GM21515 (cell line): ENCODE results near the gene RELT.
"Not testable (repeated sequence)": the region's sequence is repeated elsewhere in the genome, so short reads cannot be mapped to it uniquely, and the experiment has no call there.

Experiments used
- ATAC-seq: cut with Tn5 transposase; IDR thresholded peaks from one replicate; pipeline ENCODE4 v1.9.1; 2021; ENCODE audit not compliant: unreplicated experiment

The RELT gene

GRCh38 chr11:73428227-73428626 is 52.0 kb downstream of the RELT start:
- ATAC-seq, result no peak

- no peak for ATAC-seq
Measured at GRCh38 chr11:73428699-73429098, 52.5 kb downstream of the RELT start.

GRCh38 chr11:73429121-73429750 is 53.0 kb downstream of the RELT start:
- ATAC-seq, result no peak

GRCh38 chr11:73430326-73430725 is 54.1 kb downstream of the RELT start:
- no peak for ATAC-seq

GRCh38 chr11:73431396-73431795 is 55.2 kb downstream of the RELT start:
- ATAC-seq, result no peak

DNA sequence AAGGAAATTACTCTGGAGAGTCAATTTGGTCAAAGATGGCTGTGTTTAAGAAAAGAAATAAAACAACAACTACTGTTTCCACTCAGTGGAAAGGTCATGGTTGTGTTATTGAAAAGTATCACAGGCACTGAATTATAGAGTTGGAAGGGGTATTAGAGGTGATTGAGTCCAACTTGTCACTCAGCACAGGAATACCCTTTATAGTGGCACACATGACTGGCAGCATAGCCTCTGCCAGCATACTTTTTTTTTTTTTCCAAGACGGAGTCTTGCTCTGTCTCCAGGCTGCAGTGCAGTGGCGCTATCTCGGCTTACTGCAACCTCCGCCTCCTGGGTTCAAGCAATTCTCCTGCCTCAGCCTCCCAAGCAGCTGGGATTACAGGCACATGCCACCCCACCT is 60.7 kb downstream of the RELT start:
- not testable (repeated sequence) for ATAC-seq

GRCh38 chr11:73439002-73439843 is 63.0 kb downstream of the RELT start:
- ATAC-seq, result no peak

GRCh38 chr11:73445980-73446379 is 69.8 kb downstream of the RELT start:
- ATAC-seq, result no peak

GRCh38 chr11:73446766-73447165 is 70.6 kb downstream of the RELT start:
- ATAC-seq, result no peak
